ENCODE measurements around the gene MGARP. TPM values are rescaled to one million over a fixed set of nuclear protein-coding genes. Genes with fewer than 3 reads are reported as not detected.
"Not testable (repeated sequence)": the region's sequence is repeated elsewhere in the genome, so short reads cannot be mapped to it uniquely, and the experiment has no call there.

Gene MGARP
- polyA plus RNA-seq, 1 donor (not counting 4 experiments of a cell fraction or from before 2014, with no cell fraction given) = 0.94 TPM

GRCh38 chr4:139324620-139325019 lies 44.6 kb upstream of the MGARP start:
- Histone ChIP-seq H3K4me3 (ENCODE audit: control insufficient read depth in 2 of 3, extremely low read depth in 1 of 3, insufficient read depth in 2 of 3, low read depth in 1 of 3, low read length in 3 of 3) (no peak overlapping the region), H3K27me3 (ENCODE audit: control insufficient read depth, extremely low read depth, insufficient read depth, low read length) (no peaks in the 10 kb centered on the region), H3K27ac (ENCODE audit: control insufficient read depth, insufficient read depth, low read length) (no peak overlapping the region), H3K9ac (ENCODE audit: control insufficient read depth, extremely low read depth, insufficient read depth, low read length) (no peak overlapping the region), H2AFZ (ENCODE audit: control insufficient read depth, low read length) (no peak overlapping the region), H3K4me1 (ENCODE audit: control insufficient read depth, extremely low read depth, insufficient read depth, low read length) (no peaks in the 10 kb centered on the region), H3K9me3 (ENCODE audit: control insufficient read depth, low read depth, low read length) (no peaks in the 10 kb centered on the region), H3K9me1 (ENCODE audit: control insufficient read depth, extremely low read depth, insufficient read depth, low read length) (peaks cover 2% of the 10 kb centered on the region), H4K20me1 (ENCODE audit: control insufficient read depth, extremely low read depth, insufficient read depth, low read length) (peaks cover 6% of the 10 kb centered on the region), H3K4me2 (ENCODE audit: control insufficient read depth, extremely low read depth, insufficient read depth, low read depth, low read length) (no peak overlapping the region), H3K79me2 (ENCODE audit: control insufficient read depth, insufficient read depth, low read length) (peaks cover 97% of the 10 kb centered on the region), H3K36me3 (ENCODE audit: control insufficient read depth in 2 of 2, extremely low read depth in 1 of 2, insufficient read depth in 2 of 2, low read length in 2 of 2) (no peaks in the 10 kb centered on the region)
- FAIRE-seq (no peak), DNase-seq (ENCODE audit: low read depth, low spot score) (no peak)
- TF ChIP-seq CTCF (optimal IDR thresholded peaks at IDR 0.05 in 1 of 3, IDR thresholded peaks at IDR 0.05 in 1 of 3, conservative IDR thresholded peaks at IDR 0.05 in 1 of 3; ENCODE audit: extremely low read depth in 1 of 3, insufficient read depth in 2 of 3, low read length in 3 of 3) (no peak), EZH2 (IDR thresholded peaks at IDR 0.05; ENCODE audit: low read length) (no peak)
- dilution Hi-C loops (cut with MboI; ENCODE audit: extremely low pct_ligation_motif_present, low sequenced_read_pairs) = no loop called here

- H3K36me3 ChIP-seq (ENCODE audit: control insufficient read depth in 2 of 2, extremely low read depth in 1 of 2, insufficient read depth in 2 of 2, low read length in 2 of 2); H3K4me1 ChIP-seq (ENCODE audit: control insufficient read depth, extremely low read depth, insufficient read depth, low read length); H3K9me3 ChIP-seq (ENCODE audit: control insufficient read depth, low read depth, low read length); H2AFZ ChIP-seq (ENCODE audit: control insufficient read depth, low read length); H3K27ac ChIP-seq (ENCODE audit: control insufficient read depth, insufficient read depth, low read length); DNase-seq (ENCODE audit: low read depth, low spot score); H3K9me1 ChIP-seq (ENCODE audit: control insufficient read depth, extremely low read depth, insufficient read depth, low read length); H3K4me3 ChIP-seq (ENCODE audit: control insufficient read depth in 2 of 3, extremely low read depth in 1 of 3, insufficient read depth in 2 of 3, low read depth in 1 of 3, low read length in 3 of 3); H3K4me2 ChIP-seq (ENCODE audit: control insufficient read depth, extremely low read depth, insufficient read depth, low read depth, low read length); dilution Hi-C loops (cut with MboI; ENCODE audit: extremely low pct_ligation_motif_present, low sequenced_read_pairs); FAIRE-seq; H3K9ac ChIP-seq (ENCODE audit: control insufficient read depth, extremely low read depth, insufficient read depth, low read length); H3K27me3 ChIP-seq (ENCODE audit: control insufficient read depth, extremely low read depth, insufficient read depth, low read length): not testable (repeated sequence)
- peaks cover 98% of the 10 kb centered on the region for H3K79me2 ChIP-seq (ENCODE audit: control insufficient read depth, insufficient read depth, low read length)
- H4K20me1 ChIP-seq (ENCODE audit: control insufficient read depth, extremely low read depth, insufficient read depth, low read length) = peaks cover 11% of the 10 kb centered on the region
Measured at GRCh38 chr4:139322541-139322940, 42.5 kb upstream of the MGARP start.

GRCh38 chr4:139322070-139322469 lies 42.0 kb upstream of the MGARP start:
- Histone ChIP-seq H4K20me1 (ENCODE audit: control insufficient read depth, extremely low read depth, insufficient read depth, low read length) (peaks cover 11% of the 10 kb centered on the region), H3K79me2 (ENCODE audit: control insufficient read depth, insufficient read depth, low read length) (peaks cover 98% of the 10 kb centered on the region)
- H2AFZ ChIP-seq (ENCODE audit: control insufficient read depth, low read length); H3K4me1 ChIP-seq (ENCODE audit: control insufficient read depth, extremely low read depth, insufficient read depth, low read length); H3K27ac ChIP-seq (ENCODE audit: control insufficient read depth, insufficient read depth, low read length); H3K9me3 ChIP-seq (ENCODE audit: control insufficient read depth, low read depth, low read length); H3K4me2 ChIP-seq (ENCODE audit: control insufficient read depth, extremely low read depth, insufficient read depth, low read depth, low read length); H3K9me1 ChIP-seq (ENCODE audit: control insufficient read depth, extremely low read depth, insufficient read depth, low read length); H3K36me3 ChIP-seq (ENCODE audit: control insufficient read depth in 2 of 2, extremely low read depth in 1 of 2, insufficient read depth in 2 of 2, low read length in 2 of 2); H3K9ac ChIP-seq (ENCODE audit: control insufficient read depth, extremely low read depth, insufficient read depth, low read length); FAIRE-seq; H3K27me3 ChIP-seq (ENCODE audit: control insufficient read depth, extremely low read depth, insufficient read depth, low read length); dilution Hi-C loops (cut with MboI; ENCODE audit: extremely low pct_ligation_motif_present, low sequenced_read_pairs); H3K4me3 ChIP-seq (ENCODE audit: control insufficient read depth in 2 of 3, extremely low read depth in 1 of 3, insufficient read depth in 2 of 3, low read depth in 1 of 3, low read length in 3 of 3); DNase-seq (ENCODE audit: low read depth, low spot score): not testable (repeated sequence)
